Vagina (tissue), 2 donors: Measurements from ENCODE around the gene TNFSF15.

Experiments
- CTCF ChIP-seq, 3 experiments: fragments of 450-650 bp in 2 of 3; fragments of 200-600 bp in 1 of 3; sonication (generic) in 1 of 3; IDR thresholded peaks; one replicate each; pipeline ENCODE4 v1.5.1; 2017 to 2019; ENCODE audit warnings: antibody characterized with exemption in 3 of 3, mild to moderate bottlenecking in 2 of 3, moderate library complexity in 2 of 3
- POLR2A ChIP-seq, 2 donors: fragments of 450-650 bp; IDR thresholded peaks; one replicate each; pipeline ENCODE4 v1.6.1; 2017; ENCODE audit warnings: antibody characterized with exemption in 2 of 2, mild to moderate bottlenecking in 2 of 2, moderate library complexity in 2 of 2
- POLR2AphosphoS5 ChIP-seq, 2 donors: sonication (generic); formaldehyde crosslinking; IDR thresholded peaks; one replicate each; pipeline ENCODE4 v1.9.0; 2017; ENCODE audit warnings: antibody characterized with exemption in 2 of 2, mild to moderate bottlenecking in 2 of 2, low read depth in 1 of 2; ENCODE audit not compliant: insufficient read depth in 1 of 2

DNA sequence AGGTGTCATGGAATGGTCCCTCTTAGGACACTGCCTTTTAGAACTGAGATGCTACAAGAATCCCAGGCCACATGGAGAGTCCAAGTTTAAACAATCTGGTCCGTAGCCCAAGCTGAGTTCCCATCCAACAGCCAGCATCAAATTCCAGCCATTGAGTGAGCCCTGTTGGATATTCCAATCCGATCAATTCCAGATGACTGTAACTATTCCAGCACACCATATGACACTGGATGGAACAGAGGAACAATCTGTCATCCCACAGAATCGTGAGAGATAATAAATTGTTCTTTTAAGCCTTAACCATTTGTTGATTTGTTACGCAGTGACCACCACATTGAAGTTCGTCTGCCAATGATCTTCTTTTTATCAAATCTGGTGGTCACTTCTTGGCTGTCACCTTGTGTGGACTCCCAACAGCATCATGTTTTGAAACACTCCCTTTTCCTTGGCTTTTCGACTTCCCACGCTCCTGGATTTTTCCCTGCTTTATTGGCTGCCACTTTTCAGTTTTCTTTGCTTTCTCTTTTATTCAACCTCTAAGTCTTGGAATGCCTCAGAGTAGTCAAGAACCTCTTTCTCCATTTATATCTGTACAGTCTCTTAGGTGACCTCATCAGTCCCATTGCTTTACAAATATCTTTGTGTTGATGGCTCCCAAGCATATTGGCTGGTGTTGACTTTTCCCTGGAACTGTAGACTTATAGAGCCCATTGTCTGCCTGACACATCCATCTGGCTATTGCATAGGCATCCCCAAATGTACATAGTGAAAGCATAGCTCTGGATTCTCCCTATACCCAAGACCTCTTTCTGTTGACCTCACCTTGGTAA lies 46.1 kb downstream of the TNFSF15 start:
- TF ChIP-seq CTCF (IDR thresholded peaks at IDR 0.05) (no peak), POLR2AphosphoS5 (IDR thresholded peaks at IDR 0.05; ENCODE audit: insufficient read depth in 1 of 2, low read depth in 1 of 2) (no peak), POLR2A (IDR thresholded peaks at IDR 0.05) (no peak)
